GM12878 (cell line): ENCODE measurements around the gene PFN3. TPM values are rescaled to one million over a fixed set of nuclear protein-coding genes. Genes with fewer than 3 reads are reported as not detected.
A peak's percentile ranks its signal among the peaks of the same experiment; 100 is the strongest.

Experiments
- ATAC-seq: fragments of 200-7000 bp; cut with Tn5 transposase; 3 replicates; pipeline ENCODE4 v1.9.1; 2020; ENCODE audit warnings: mild to moderate bottlenecking, moderate library complexity
- BruUV-seq: library from RNA; stranded (reverse); fragments of 400-500 nt; replicated peaks from 2 replicates; lab custom pipeline; 2021; lab: Mats Ljungman, UMichigan
- CTCF ChIA-PET: fragments of 300-600 bp; sonication (Branson Sonifier 250); formaldehyde crosslinking; extraction: SDS; loops from one replicate; lab custom pipeline; 2021; ENCODE audit warnings: inconsistent platforms; lab: Yijun Ruan, JAX
- POLR2A ChIA-PET: fragments of 350-600 bp; formaldehyde crosslinking; extraction: SDS; loops from one replicate; lab custom pipeline; 2021; ENCODE audit warnings: inconsistent platforms; lab: Charles Lee
- RAD21 ChIA-PET: fragments of 300-600 bp; sonication (Branson Sonifier 250); formaldehyde crosslinking; loops from one replicate; lab custom pipeline; 2023; ENCODE audit warnings: antibody characterized with exemption; ENCODE audit not compliant: unreplicated experiment; lab: Charles Lee
- SMC1A ChIA-PET: fragments of 300-600 bp; sonication (Branson Sonifier 250); formaldehyde crosslinking; loops from one replicate; lab custom pipeline; 2023; ENCODE audit not compliant: unreplicated experiment, uncharacterized antibody; lab: Charles Lee
- DNase-seq: peaks from one replicate; pipeline ENCODE4 v3.0.0-alpha.2; 2011; ENCODE audit warnings: low read depth, low spot score
- FAIRE-seq: peaks from 3 replicates; lab custom pipeline; 2011; peaks lifted over from hg19 to GRCh38; lab: Jason Lieb, UNC
- H2AFZ ChIP-seq: 2 replicates; pipeline ENCODE4 v1.6.0; 2011; ENCODE audit warnings: low read depth, low read length, control low read depth; ENCODE audit not compliant: control insufficient read depth
- H3K27ac ChIP-seq: 2 replicates; pipeline ENCODE4 v1.5.1; 2011; ENCODE audit warnings: control low read depth; ENCODE audit not compliant: control insufficient read depth, insufficient read depth
- H3K27me3 ChIP-seq, 2 experiments: replicated peaks in 1 of 2; 2 replicates each; pipeline versions ENCODE4 v1.6.0 to v1.6.1; 2011; ENCODE audit warnings: low read length in 1 of 2; ENCODE audit not compliant: control insufficient read depth in 2 of 2, insufficient read depth in 2 of 2
- H3K36me3 ChIP-seq, 2 experiments: 2 replicates each; pipeline ENCODE4 v1.5.1; 2011; ENCODE audit warnings: low read length in 1 of 2; ENCODE audit not compliant: control insufficient read depth in 2 of 2, insufficient read depth in 2 of 2
- H3K4me1 ChIP-seq: 2 replicates; pipeline ENCODE4 v1.6.1; 2011; ENCODE audit warnings: mild to moderate bottlenecking, low read length, moderate library complexity, mixed read lengths; ENCODE audit not compliant: control insufficient read depth, insufficient read depth
- H3K4me2 ChIP-seq: 2 replicates; pipeline ENCODE4 v1.6.0; 2011; ENCODE audit warnings: control low read depth; ENCODE audit not compliant: control insufficient read depth, insufficient read depth
- H3K4me3 ChIP-seq: fragments of 200-600 bp; sonication (generic); 2 replicates; pipeline ENCODE4 v1.5.1; 2016
- H3K79me2 ChIP-seq: 2 replicates; pipeline ENCODE4 v1.6.0; 2011; ENCODE audit warnings: low read length; ENCODE audit not compliant: control insufficient read depth, insufficient read depth
- H3K9ac ChIP-seq: 2 replicates; pipeline ENCODE4 v1.8.0; 2011; ENCODE audit warnings: low read length, control low read depth, mixed read lengths; ENCODE audit not compliant: control insufficient read depth, insufficient read depth
- H3K9me3 ChIP-seq: replicated peaks from 3 replicates; pipeline ENCODE4 v1.5.1; 2011; ENCODE audit warnings: mild to moderate bottlenecking, low read length; ENCODE audit not compliant: control insufficient read depth, insufficient read depth
- H4K20me1 ChIP-seq: 2 replicates; pipeline ENCODE4 v1.6.0; 2011; ENCODE audit not compliant: control insufficient read depth, insufficient read depth
- CBX5 ChIP-seq: sonication (generic); IDR thresholded peaks from 2 replicates; pipeline ENCODE4 v1.6.1; 2016; ENCODE audit warnings: low read depth, moderate library complexity, mild to moderate bottlenecking, inconsistent platforms
- CREM ChIP-seq: IDR thresholded peaks from 2 replicates; pipeline ENCODE4 v1.6.1; 2014; ENCODE audit warnings: antibody characterized with exemption, low read depth
- NFXL1 ChIP-seq: fragments of 450-650 bp; IDR thresholded peaks from 2 replicates; pipeline ENCODE4 v1.6.1; 2017; ENCODE audit warnings: antibody characterized with exemption, mild to moderate bottlenecking, borderline replicate concordance
- NRF1 ChIP-seq: conservative IDR thresholded peaks from 2 replicates; pipeline ENCODE4 v1.6.1; 2011; ENCODE audit warnings: mild to moderate bottlenecking, low read depth, low read length, improper control_type of control experiment
- PAX5 ChIP-seq: IDR thresholded peaks from 2 replicates; pipeline ENCODE4 v1.6.1; 2011; ENCODE audit warnings: low read depth, low read length, borderline replicate concordance
- PML ChIP-seq: IDR thresholded peaks from 2 replicates; pipeline ENCODE4 v1.6.1; 2012; ENCODE audit warnings: low read length, inconsistent platforms
- RBBP5 ChIP-seq: fragments of 200-600 bp; sonication (generic); conservative IDR thresholded peaks from 2 replicates; pipeline ENCODE4 v1.6.1; 2016
- SKIL ChIP-seq: fragments of 450-650 bp; IDR thresholded peaks from 2 replicates; pipeline ENCODE4 v1.6.1; 2017; ENCODE audit warnings: mild to moderate bottlenecking, low read depth, inconsistent platforms; ENCODE audit not compliant: poor library complexity, severe bottlenecking
- SMAD5 ChIP-seq: IDR thresholded peaks from 2 replicates; pipeline ENCODE4 v1.6.1; 2016; ENCODE audit warnings: antibody characterized with exemption, low read depth
- STAT1 ChIP-seq: fragments of 450-650 bp; conservative IDR thresholded peaks from 2 replicates; pipeline ENCODE4 v1.6.1; 2014; ENCODE audit warnings: antibody characterized with exemption, mild to moderate bottlenecking
- TCF12 ChIP-seq: IDR thresholded peaks from 2 replicates; pipeline ENCODE4 v1.6.1; 2011; ENCODE audit warnings: low read depth, mild to moderate bottlenecking, low read length
- TCF3 ChIP-seq: IDR thresholded peaks from 2 replicates; pipeline ENCODE4 v1.6.1; 2012; ENCODE audit warnings: low read depth, mild to moderate bottlenecking, low read length, borderline replicate concordance; ENCODE audit not compliant: insufficient read depth
- TCF7 ChIP-seq: IDR thresholded peaks from 2 replicates; pipeline ENCODE4 v1.6.1; 2014; ENCODE audit warnings: antibody characterized with exemption, borderline replicate concordance
- ZNF274 ChIP-seq: IDR thresholded peaks from one replicate; pipeline ENCODE4 v1.8.0; 2011; ENCODE audit not compliant: insufficient read length, insufficient read depth
- WGBS: methylation state at CpG from one replicate; pipeline ENCODE4 v1.1.6; 2016; ENCODE audit warnings: low lambda C conversion rate; ENCODE audit not compliant: insufficient replicate concordance, insufficient coverage; ENCODE audit errors: missing lambda C conversion rate; 5-methylcytosine and 5-hydroxymethylcytosine counted together
- in situ Hi-C: fragments of 300-500 bp; cut with MboI; formaldehyde crosslinking; loops from 9 replicates; pipeline ENCODE4 v1.14.3; 2018; ENCODE audit warnings: mixed read lengths
- intact Hi-C: fragments of 100-400 bp; cut with micrococcal nuclease; formaldehyde crosslinking; loops from one replicate; pipeline ENCODE4 v1.14.2; 2022; ENCODE audit not compliant: unreplicated experiment
- polyA plus RNA-seq, 11 experiments: library from polyadenylated mRNA; depleted of rRNA in 4 of 11; unstranded in 6 of 11; stranded (reverse) in 5 of 11; fragments of >200 nt; fragmentation: Nextera tagmentation in 4 of 11; fragmentation: Illumina TruSeq in 1 of 11; extraction: Ambion mirVana in 4 of 11; extraction: Trizol in 1 of 11; gene quantifications; 1 replicate in 1 of 11; 2 replicates in 10 of 11; pipeline versions ENCODE4 v1.2.1 to v1.2.3, GENCODE V29; 2011 to 2016; ENCODE audit warnings: inconsistent platforms in 2 of 11, missing spikeins in 2 of 11, low read depth in 1 of 11
- total RNA-seq, 4 experiments: library from RNA; depleted of rRNA in 3 of 4; stranded (reverse); fragments of >200 nt in 3 of 4; fragmentation: Illumina TruSeq in 1 of 4; extraction: Trizol in 1 of 4; gene quantifications; 2 replicates each; pipeline versions ENCODE4 v1.2.1 to v1.2.3, GENCODE V29; 2013 to 2021
- TF ChIP-seq, protein P1 (sequence below): IDR thresholded peaks from 2 replicates; pipeline ENCODE4 v1.6.1; 2012; ENCODE audit warnings: low read length, inconsistent platforms
- TF ChIP-seq, protein P2 (sequence below): fragments of 450-650 bp; IDR thresholded peaks from 2 replicates; pipeline ENCODE4 v1.6.1; 2017; ENCODE audit warnings: mild to moderate bottlenecking, moderate library complexity

Gene PFN3
- total and polyA plus RNA-seq, 10 of the 15 experiments (the other 5 are each of a cell fraction or from before 2014, with no cell fraction given) = not detected

GRCh38 chr5:177430140-177430951 lies 29.9 kb upstream of the PFN3 start:
- intact Hi-C loops = loop anchor here (2.0 kb wide), 1 partner anchor 18 kb away; no protein-coding TSS in a partner anchor
- peaks cover 58% of the 10 kb centered on the region for H3K79me2 ChIP-seq
- peak overlapping the region; percentile 83; the same call in 1 of the 2 replicates for H3K4me3 ChIP-seq
- H3K4me1 ChIP-seq = peaks cover 52% of the 10 kb centered on the region
- no peak for ATAC-seq
- SMC1A ChIA-PET = interaction anchor here (0.7 to 7.2 kb wide), 10 partner anchors 13 to 313 kb away, joined by 3 to 73 read pairs (median 12); partner anchors contain the start of gene PRR7
- peak overlapping the region; percentile 65 for H3K4me2 ChIP-seq
- no peak for DNase-seq
- no TSS peak for BruUV-seq
- FAIRE-seq = peak; percentile 80
- H4K20me1 ChIP-seq = no peaks in the 10 kb centered on the region
- H3K9ac ChIP-seq = peak overlapping the region; percentile 93
- RAD21 ChIA-PET = interaction anchor here (0.6 to 11.0 kb wide), 12 partner anchors 16 to 121 kb away, joined by 3 to 288 read pairs (median 6); partner anchors contain the start of genes DOK3 and PRR7
- in situ Hi-C loops = no loop called here
- H2AFZ ChIP-seq = no peak overlapping the region
- POLR2A ChIA-PET = interaction anchor here (0.6 to 13.4 kb wide), 19 partner anchors 8 to 169 kb away, joined by 3 to 358 read pairs (median 4); partner anchors contain the start of genes DDX41, F12, PDLIM7 and PFN3
- 15% methylated on average over 26 of the region's 26 CpGs for WGBS
- H3K27me3 ChIP-seq = no peaks in the 10 kb centered on the region
- no peaks in the 10 kb centered on the region for H3K9me3 ChIP-seq
- H3K27ac ChIP-seq = peak overlapping the region; percentile 94
- H3K36me3 ChIP-seq = peaks cover 24 to 29% of the 10 kb centered on the region in 2 experiments; a peak in 3 of 4 replicates
- CTCF ChIA-PET = interaction anchor here (1.0 to 13.2 kb wide), 8 partner anchors 16 to 40 kb away, joined by 3 to 188 read pairs (median 12); partner anchors contain the start of genes PFN3 and PRR7
- TF ChIP-seq, protein P1, sequence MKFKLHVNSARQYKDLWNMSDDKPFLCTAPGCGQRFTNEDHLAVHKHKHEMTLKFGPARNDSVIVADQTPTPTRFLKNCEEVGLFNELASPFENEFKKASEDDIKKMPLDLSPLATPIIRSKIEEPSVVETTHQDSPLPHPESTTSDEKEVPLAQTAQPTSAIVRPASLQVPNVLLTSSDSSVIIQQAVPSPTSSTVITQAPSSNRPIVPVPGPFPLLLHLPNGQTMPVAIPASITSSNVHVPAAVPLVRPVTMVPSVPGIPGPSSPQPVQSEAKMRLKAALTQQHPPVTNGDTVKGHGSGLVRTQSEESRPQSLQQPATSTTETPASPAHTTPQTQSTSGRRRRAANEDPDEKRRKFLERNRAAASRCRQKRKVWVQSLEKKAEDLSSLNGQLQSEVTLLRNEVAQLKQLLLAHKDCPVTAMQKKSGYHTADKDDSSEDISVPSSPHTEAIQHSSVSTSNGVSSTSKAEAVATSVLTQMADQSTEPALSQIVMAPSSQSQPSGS = no peak
- TF ChIP-seq ZNF274 (no peak), TCF3 (peak; percentile 90), CBX5 (no peak), RBBP5 (no peak), CREM (peak; percentile 12; the same call in 1 of the 2 replicates), PML (no peak), TCF7 (no peak), TCF12 (peak; percentile 98), NRF1 (no peak), PAX5 (peak; percentile 28; the same call in 1 of the 2 replicates), NFXL1 (no peak), SMAD5 (no peak), STAT1 (no peak), SKIL (no peak)
- TF ChIP-seq, protein P2, sequence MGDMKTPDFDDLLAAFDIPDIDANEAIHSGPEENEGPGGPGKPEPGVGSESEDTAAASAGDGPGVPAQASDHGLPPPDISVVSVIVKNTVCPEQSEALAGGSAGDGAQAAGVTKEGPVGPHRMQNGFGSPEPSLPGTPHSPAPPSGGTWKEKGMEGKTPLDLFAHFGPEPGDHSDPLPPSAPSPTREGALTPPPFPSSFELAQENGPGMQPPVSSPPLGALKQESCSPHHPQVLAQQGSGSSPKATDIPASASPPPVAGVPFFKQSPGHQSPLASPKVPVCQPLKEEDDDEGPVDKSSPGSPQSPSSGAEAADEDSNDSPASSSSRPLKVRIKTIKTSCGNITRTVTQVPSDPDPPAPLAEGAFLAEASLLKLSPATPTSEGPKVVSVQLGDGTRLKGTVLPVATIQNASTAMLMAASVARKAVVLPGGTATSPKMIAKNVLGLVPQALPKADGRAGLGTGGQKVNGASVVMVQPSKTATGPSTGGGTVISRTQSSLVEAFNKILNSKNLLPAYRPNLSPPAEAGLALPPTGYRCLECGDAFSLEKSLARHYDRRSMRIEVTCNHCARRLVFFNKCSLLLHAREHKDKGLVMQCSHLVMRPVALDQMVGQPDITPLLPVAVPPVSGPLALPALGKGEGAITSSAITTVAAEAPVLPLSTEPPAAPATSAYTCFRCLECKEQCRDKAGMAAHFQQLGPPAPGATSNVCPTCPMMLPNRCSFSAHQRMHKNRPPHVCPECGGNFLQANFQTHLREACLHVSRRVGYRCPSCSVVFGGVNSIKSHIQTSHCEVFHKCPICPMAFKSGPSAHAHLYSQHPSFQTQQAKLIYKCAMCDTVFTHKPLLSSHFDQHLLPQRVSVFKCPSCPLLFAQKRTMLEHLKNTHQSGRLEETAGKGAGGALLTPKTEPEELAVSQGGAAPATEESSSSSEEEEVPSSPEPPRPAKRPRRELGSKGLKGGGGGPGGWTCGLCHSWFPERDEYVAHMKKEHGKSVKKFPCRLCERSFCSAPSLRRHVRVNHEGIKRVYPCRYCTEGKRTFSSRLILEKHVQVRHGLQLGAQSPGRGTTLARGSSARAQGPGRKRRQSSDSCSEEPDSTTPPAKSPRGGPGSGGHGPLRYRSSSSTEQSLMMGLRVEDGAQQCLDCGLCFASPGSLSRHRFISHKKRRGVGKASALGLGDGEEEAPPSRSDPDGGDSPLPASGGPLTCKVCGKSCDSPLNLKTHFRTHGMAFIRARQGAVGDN = peak; percentile 82
